ENCODE measurements around the gene RUFY1.
A peak's percentile ranks its signal among the peaks of the same experiment; 100 is the strongest.

Gene RUFY1

DNA sequence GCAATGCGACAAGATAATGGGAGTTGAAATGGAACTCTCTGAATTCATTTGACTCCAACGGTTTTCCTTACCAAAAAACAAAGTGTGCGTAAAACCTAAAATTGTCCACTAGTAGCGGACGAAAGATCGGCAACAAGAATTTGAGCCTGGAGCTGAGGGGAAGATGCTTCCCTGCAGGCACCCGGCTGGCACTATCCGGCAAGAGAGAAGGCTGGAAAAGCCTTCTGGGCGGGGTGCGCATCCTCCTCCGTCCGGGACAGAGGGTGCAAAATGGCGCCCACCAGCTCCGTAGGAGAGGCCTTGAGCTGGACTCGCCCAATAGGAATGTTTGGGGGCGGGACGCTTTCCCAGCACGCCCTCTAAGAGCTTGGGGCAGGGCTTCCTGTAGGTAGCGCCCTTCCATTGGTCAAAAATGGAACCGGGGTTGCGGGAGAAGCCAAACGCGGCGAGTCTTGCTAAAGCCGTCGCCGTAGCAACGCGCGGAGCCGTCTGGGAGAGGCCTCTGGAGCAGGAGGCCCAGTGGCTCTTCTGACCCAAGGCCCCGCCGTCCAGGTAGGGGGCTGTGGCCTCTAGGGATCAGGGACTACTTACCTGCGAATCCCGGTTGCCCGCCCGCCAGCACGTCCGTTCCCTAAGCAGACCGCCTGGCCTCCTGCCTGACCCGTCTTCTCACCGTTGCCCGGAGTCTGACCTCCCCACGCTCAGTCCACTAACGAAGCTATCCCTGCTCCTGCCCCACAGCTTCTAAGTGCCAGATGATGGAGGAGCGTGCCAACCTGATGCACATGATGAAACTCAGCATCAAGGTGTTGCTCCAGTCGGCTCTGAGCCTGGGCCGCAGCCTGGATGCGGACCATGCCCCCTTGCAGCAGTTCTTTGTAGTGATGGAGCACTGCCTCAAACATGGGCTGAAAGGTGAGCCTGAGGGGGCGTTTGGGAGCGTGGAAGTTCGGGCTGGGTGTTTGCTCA lies 9.2 kb downstream of the RUFY1 start:
- ChIA-PET POLR2A (ENCODE audit: low non-redundant PET) (interaction anchor here (1.3 kb wide), 1 partner anchor 9 kb away, joined by 5 read pairs; the partner anchor contains the start of gene RUFY1), CTCF (interaction anchor here (0.6 kb wide), 1 partner anchor 28 kb away, joined by 5 read pairs; no protein-coding TSS in a partner anchor)
- TF ChIP-seq, protein P1, sequence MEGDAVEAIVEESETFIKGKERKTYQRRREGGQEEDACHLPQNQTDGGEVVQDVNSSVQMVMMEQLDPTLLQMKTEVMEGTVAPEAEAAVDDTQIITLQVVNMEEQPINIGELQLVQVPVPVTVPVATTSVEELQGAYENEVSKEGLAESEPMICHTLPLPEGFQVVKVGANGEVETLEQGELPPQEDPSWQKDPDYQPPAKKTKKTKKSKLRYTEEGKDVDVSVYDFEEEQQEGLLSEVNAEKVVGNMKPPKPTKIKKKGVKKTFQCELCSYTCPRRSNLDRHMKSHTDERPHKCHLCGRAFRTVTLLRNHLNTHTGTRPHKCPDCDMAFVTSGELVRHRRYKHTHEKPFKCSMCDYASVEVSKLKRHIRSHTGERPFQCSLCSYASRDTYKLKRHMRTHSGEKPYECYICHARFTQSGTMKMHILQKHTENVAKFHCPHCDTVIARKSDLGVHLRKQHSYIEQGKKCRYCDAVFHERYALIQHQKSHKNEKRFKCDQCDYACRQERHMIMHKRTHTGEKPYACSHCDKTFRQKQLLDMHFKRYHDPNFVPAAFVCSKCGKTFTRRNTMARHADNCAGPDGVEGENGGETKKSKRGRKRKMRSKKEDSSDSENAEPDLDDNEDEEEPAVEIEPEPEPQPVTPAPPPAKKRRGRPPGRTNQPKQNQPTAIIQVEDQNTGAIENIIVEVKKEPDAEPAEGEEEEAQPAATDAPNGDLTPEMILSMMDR (conservative IDR thresholded peaks at IDR 0.05; ENCODE audit: low read depth), result no peak
- DNase-seq (ENCODE audit: low spot score), result peak; percentile 100
- H3K27ac ChIP-seq, result peak overlapping the region; percentile 89

DNA sequence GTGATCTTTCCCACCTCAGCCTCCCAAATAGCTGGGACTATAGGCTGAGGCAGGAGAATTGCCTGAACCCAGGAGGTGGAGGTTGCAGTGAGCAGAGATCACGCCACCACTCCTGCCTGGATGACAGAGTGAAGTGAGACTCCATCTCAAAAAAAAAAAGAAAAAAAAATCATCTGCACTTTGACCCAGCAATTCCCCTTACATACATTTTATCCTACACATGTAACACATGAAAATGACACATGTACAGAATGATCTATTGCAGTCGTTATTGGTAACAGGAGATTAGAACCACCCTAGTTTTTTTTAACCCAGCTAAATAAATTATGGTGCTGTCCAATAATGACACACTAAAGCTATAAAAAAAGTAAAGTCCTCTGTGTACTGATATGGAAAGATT lies 14.2 kb downstream of the RUFY1 start:
- TF ChIP-seq, protein P1 (conservative IDR thresholded peaks at IDR 0.05; ENCODE audit: low read depth), result no peak
- DNase-seq (ENCODE audit: low spot score), result no peak
- no peak overlapping the region for H3K27ac ChIP-seq
- ChIA-PET CTCF (no interaction called here), POLR2A (ENCODE audit: low non-redundant PET) (no interaction called here)

DNA sequence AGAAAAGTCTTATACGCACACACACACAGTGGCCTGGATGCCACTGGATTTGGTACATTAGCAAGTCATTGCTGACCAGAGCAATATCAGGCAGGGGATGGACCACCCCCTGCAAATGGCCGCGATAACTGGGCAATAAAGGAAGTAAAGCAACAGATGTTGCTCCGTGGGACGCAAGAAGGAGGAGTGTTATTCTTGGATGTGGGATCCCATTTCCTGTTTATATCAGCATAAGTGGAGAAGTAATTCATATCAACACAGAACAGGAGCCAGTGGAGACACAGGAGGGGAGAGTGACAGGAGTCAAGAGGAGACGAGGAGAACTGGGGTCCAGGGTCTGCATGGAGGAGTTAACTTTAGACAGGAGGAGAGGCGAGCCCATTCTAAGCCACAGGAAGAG lies 18.4 kb downstream of the RUFY1 start:
- TF ChIP-seq, protein P1 (conservative IDR thresholded peaks at IDR 0.05; ENCODE audit: low read depth), result no peak
- no peak overlapping the region for H3K27ac ChIP-seq
- CTCF ChIA-PET, result no interaction called here
- no peak for DNase-seq (ENCODE audit: low spot score)
- POLR2A ChIA-PET (ENCODE audit: low non-redundant PET), result no interaction called here

DNA sequence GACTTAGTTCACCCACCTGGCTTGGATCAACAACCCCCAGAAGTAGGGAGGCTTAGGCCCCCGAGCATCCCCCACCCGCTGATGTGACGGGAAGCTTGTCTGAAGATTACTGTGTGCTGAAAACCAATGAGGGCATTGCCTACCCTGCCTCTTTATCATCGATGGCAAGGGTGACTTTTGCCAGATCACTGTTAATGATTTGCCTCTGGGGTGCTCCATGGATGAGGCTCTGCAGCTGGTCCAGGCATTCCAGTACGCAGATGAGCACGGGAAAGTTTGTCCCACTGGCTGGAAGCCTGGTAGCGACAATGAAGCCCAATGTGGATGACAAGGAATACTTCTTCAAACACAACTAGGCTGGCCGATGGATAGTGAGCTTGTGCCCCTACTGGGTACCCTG lies 22.0 kb downstream of the RUFY1 start:
- ChIA-PET CTCF (interaction anchor here (0.6 kb wide), 1 partner anchor 19 kb away, joined by 4 read pairs; no protein-coding TSS in a partner anchor), POLR2A (ENCODE audit: low non-redundant PET) (no interaction called here)
- TF ChIP-seq, protein P1 (conservative IDR thresholded peaks at IDR 0.05; ENCODE audit: low read depth), result no peak

DNA sequence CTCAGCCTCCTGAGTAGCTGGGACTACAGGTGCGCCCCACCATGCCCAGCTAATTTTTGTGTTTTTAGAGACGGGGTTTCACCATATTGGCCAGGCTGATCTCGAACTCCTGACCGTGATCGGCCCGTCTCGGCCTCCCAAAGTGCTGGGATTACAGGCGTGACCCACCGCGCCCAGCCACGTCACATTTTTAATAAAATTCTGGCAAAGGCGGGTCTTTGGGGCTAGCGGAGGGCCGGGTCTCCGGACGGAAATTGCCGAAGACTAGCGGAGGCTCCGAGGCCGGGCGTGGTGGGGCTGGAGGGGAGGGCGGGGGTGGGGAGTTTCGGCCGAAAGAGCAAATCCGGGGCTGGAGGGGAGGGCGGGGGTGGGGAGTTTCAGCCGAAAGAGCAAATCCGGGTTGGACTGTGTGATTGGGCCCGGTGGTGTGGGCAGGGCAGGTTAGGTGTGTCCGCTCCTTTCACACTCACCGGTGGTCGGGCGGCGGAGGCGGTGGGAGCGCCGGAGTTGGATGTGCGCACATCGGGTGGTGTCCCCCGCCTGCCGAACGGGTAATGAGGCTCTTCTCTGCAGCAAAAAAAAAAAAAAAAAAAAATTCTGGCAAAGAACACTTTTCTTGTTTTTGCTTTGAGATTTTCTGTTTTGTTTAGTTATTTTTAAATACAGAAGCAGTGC lies 27.1 kb downstream of the RUFY1 start:
- H3K27ac ChIP-seq, result no peak overlapping the region
- no peak for DNase-seq (ENCODE audit: low spot score)
- POLR2A ChIA-PET (ENCODE audit: low non-redundant PET), result no interaction called here
- TF ChIP-seq, protein P1 (conservative IDR thresholded peaks at IDR 0.05; ENCODE audit: low read depth), result no peak
- CTCF ChIA-PET, result no interaction called here

More for the DNA sequence above, 22.0 kb downstream of the RUFY1 start:
- DNase-seq (ENCODE audit: low spot score), result no peak
- no peak overlapping the region for H3K27ac ChIP-seq

DNA sequence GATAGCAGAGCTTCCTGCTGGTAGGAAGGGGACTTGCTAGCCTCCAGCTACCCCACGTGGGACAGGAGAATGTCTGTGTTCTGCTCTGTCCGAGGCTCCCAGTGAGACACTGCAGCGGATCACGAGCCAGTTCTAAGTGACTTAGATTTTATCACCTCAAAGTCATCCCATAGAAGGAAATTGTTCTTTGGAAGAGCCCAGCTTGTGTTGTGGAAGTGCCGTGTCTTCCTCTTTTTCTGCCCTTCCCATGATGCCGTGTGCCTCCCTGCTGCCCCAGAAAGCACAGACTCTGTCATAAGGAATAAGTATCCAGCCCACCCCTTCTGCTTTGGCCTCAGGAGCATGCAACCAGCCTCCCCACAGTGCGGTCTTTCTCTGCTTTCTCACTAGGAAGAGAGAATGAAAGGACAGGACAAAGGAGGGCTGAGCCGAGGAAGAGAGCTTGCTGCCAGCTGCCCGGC lies 35.6 kb downstream of the RUFY1 start:
- no peak for DNase-seq (ENCODE audit: low spot score)
- TF ChIP-seq, protein P1 (conservative IDR thresholded peaks at IDR 0.05; ENCODE audit: low read depth), result no peak
- H3K27ac ChIP-seq, result no peak overlapping the region
- ChIA-PET CTCF (no interaction called here), POLR2A (ENCODE audit: low non-redundant PET) (no interaction called here)
